ENCODE data around the gene MPP2.
"Not testable (repeated sequence)": the region's sequence is repeated elsewhere in the genome, so short reads cannot be mapped to it uniquely, and the experiment has no call there.

MPP2 gene

GRCh38 chr17:43931062-43931571 is 23.8 kb upstream of the MPP2 start:
- DNase-seq (ENCODE audit: low spot score) = no peak

- DNase-seq (ENCODE audit: low spot score) = no peak
Measured at GRCh38 chr17:43928609-43929008, 21.3 kb upstream of the MPP2 start.

DNA sequence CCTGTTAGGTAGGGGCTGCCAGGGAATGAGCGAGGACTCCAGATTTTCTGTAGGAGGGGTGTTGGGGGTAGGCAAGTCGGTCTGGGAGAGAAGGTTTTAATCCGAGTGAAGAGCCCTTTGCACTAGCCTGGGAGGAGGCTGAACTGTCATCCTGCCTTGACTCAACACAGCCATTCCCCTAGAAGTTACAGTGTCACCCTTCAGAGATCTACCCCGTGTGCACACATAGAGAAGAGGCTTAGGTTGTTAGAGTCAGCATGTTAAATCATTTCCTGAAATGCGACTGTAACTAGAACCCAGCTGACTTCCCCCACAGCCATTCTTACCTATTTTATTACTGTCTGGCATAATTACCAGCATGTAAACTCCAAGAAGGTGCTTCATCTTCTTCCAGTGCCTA is 20.6 kb upstream of the MPP2 start:
- not testable (repeated sequence) for DNase-seq (ENCODE audit: low spot score)

DNA sequence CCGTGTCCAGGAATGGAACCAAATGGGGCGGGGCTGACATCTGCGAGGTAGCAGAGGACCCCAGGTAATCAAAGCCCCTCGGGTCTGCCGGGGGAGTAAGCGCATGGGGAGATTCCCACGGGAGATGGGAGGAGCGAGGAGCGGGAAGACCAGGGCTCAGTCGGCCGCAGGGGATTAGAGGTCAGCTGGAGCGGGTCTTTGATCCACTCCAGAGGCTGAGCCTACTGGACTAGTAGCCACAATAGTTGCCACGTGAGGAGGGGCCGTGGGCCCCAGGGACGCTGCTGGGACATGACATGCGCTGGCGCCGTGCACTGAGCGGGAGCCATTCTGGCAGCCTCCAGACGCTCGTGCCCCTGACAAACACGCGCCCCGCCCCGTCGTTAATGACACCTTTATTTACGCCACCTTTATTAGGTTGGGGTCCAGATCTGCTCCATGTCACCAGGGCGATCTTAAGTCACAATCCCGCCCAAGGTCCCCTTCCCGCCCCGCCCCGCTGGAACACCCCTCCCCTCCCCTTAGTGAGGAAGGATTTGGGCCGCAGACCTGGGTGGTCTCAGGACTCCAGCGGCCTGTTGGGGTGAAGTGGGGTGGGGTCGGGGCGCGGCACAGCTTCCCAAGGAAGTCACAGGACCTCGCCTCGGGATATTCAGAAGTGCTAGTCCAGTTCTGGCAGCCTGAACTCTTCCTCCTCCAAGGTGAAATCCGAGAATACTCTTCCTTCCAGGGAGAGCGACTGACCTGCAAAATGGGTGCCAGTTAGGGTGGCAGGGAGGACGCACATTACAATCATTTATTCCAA is 19.9 kb upstream of the MPP2 start:
- DNase-seq (ENCODE audit: low spot score) = no peak

DNA sequence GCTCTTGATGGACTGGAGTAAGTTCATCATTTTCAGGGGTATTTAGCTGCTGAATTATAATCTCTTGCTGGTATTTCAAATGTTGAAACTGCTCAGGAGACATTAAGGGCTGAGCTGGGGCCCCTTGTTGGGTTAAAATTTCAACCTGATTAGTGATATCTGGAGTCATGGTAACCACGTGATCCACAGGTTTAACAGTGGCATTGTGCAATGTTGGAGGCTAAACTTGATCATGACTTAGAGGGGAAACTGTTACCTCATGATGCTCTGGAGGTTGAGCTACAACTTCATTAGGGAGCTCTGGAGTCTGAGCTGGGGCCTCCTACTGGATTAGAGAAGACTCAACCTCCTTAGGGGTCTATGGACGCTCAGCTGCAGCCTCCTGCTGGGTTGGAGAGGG is 17.2 kb upstream of the MPP2 start:
- DNase-seq (ENCODE audit: low spot score) = no peak

- DNase-seq (ENCODE audit: low spot score) = no peak
Measured at GRCh38 chr17:43920500-43921095, 13.3 kb upstream of the MPP2 start.

DNA sequence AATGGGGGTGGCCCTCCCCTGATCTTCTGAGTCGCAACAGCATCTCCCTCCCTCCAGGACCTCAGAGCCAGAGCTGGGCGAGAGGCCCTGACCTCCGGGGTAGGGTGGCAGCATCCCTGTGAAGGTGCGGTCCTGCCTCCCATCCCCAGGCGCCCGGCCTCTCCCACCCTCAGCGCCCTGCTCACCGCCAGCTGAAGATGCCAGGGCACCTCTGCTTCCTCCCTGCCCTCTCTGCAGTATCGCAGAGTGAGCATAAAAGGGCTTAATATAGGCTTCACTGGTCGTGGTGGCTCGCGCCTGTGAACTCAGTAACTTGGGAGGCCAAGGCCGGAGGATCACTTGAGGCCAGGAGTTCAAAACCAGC is 10.7 kb upstream of the MPP2 start:
- DNase-seq (ENCODE audit: low spot score) = no peak

GRCh38 chr17:43917348-43918025 is 10.2 kb upstream of the MPP2 start:
- no peak for DNase-seq (ENCODE audit: low spot score)

DNA sequence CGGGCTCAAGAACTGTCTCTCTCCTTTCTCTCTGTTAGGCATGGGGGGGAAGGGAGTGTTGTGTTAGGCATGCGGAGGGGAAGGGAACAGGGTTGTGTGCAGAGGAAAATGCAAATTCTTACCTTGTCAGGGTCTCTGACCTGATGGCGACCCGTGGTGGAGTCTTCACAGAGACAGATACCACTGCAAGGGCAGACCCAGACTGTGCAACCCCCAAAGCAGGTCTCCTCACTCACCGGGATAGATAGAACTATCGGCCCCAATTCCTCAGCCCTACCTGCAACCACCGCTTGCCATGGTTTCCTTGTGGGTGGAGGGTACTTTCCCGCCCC is 9.6 kb upstream of the MPP2 start:
- DNase-seq (ENCODE audit: low spot score) = no peak

- no peak for DNase-seq (ENCODE audit: low spot score)
Measured at GRCh38 chr17:43916385-43916784, 9.0 kb upstream of the MPP2 start.

DNA sequence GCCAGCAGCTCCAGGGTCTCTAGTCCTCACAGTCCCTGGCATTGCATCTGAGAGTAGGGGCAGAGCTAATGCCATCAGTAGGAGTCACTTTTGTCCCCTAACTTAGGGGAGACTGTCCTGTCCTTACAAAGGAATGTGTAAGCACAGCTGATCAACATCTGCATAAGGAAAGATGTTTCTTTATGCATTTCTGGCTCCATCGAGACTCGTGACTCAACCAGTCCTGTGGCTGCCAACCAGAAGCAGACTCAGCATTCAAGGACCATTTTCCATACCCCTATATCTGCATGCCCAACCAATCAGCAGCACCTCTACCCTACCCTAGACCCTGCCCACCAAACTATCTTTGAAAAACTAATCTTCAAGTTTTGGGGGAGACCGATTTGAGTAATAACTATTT is 8.2 kb upstream of the MPP2 start:
- no peak for DNase-seq (ENCODE audit: low spot score)

GRCh38 chr17:43914451-43914850 is 7.1 kb upstream of the MPP2 start:
- DNase-seq (ENCODE audit: low spot score) = no peak

- DNase-seq (ENCODE audit: low spot score) = no peak
Measured at GRCh38 chr17:43913584-43913983, 6.2 kb upstream of the MPP2 start.

GRCh38 chr17:43912635-43913304 is 5.4 kb upstream of the MPP2 start:
- no peak for DNase-seq (ENCODE audit: low spot score)

DNA sequence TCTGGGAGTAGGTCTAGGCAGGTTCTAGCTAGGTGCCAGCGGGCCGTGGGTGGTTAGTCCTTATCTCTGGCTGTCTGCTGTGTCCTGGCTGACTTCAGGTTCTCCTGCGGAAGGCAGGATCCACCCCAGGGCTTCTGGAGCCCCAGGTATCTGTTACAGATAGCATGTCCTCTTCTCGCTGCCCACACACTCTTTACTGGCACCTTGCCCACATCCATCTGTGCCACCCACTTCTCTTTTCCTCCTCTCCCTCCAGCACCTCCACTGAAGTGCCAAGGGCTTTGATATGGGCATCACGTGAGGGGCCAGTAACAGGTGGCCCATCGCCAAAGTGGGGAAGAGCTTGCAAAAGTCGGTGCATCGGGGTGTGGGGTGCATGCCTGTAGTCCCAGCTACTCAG is 4.6 kb upstream of the MPP2 start:
- DNase-seq (ENCODE audit: low spot score) = no peak

DNA sequence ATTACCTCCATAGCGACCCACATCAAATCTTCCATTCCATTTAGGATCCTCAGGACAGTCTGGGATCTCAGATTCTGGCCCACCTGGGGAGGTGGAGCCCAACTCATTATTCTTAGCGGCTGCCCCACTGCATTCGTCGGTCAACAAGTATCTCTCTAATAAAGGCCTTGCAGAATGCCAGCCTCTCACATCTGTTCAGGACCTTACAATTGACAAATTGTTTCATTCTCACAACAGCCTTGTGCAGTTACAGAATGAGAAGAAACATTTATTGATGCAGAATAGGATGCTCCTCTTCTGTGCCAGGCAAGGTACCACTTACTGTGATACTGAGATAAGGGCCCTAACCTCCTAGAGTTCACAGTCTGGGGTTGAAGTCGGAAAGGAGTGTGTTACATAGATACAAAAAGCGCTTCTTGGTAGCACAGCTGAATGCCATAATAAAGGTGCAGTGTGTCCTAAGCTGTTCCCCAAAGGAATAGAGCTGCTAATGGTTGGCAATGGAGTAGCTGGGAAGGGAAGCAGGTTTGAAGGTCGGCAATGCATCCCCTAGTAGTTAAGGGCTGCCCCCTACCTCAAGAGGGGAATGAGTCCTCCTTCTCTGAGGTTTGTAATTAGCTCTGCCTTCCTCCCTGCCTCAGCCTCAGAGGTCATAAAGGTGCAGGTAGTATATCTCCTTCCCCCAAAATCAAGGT is 2.3 kb upstream of the MPP2 start:
- DNase-seq (ENCODE audit: low spot score) = no peak

- peak; percentile 79 for DNase-seq (ENCODE audit: low spot score)
Measured at GRCh38 chr17:43907998-43908721, 824 bp upstream of the MPP2 start.

DNA sequence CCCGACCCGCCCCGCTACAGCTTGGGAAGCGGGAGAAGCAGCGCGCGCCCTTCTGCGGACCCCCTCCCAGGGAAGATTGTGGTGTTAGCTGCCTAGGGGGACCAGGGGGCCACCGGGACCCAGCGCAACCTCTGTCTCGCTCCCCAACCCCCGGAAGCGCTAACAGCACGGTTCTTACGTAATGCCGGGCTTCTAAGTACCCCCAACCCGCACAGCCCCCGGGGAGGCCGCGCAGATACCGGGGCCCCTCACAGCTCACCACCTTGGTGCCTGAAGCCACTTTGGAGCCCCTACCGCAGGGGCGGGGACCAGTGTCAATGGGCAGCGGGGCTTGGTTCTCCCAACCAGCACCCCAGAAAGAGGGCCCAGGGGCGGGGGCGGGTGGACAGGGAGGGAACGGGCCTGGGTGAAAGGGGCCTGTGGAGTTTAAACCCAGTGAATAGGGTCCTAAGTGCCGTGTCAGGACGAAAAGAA is 348 bp downstream of the MPP2 start:
- no peak for DNase-seq (ENCODE audit: low spot score)

- DNase-seq (ENCODE audit: low spot score) = peak; percentile 90
Measured at GRCh38 chr17:43905985-43906852, 1.1 kb downstream of the MPP2 start.

GRCh38 chr17:43905400-43905984 is 1.8 kb downstream of the MPP2 start:
- DNase-seq (ENCODE audit: low spot score) = no peak

Data from left forelimb (tissue), 1 donor.